ENCODE measurements around the gene ELP5.

ELP5 gene

DNA sequence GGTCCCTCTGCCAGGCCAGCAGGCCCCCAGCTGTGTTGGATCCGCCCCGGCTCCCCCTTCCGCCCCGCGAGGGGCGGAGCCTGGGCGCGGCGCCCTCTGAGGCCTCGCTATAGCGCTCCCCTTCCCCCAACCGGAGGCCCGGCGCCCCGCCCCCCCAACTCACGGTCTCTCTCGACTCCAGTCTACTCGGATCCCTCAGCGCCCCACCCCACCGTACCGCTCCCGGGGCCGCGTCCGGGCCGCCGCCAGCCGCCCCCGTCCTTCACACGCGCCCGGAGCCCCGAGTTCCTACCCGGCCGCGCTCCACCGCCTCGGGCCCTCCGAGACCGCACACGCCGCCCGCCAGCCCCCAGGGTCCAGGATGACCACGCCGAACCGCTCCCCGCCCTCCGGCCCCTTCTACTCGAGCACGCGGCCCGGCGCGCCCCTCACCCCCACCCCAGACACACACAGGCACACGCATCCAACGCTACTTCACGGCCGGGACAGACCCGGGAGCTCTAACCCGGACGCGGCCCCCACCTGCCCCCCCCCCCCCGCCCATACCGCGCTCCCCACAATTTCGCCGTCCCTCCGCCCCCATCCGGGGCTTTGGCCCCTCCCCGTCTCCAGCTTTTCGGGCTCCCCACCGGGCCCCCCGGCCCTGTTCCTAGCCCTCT, 14.1 kb upstream of the ELP5 start:
- Histone ChIP-seq H3K14ac (ENCODE audit: low read length) (peak overlapping the region; percentile 95), H3K27me3 (ENCODE audit: insufficient read depth, low read length) (no peaks in the 10 kb centered on the region), H2BK5ac (ENCODE audit: low read depth, low read length, poor library complexity) (peak overlapping the region; percentile 93), H2AFZ (ENCODE audit: insufficient read depth, low read length, poor library complexity) (peak overlapping the region; percentile 68), H3K9ac (ENCODE audit: low read length) (peak overlapping the region; percentile 36), H3K27ac (ENCODE audit: low read depth, low read length) (peak overlapping the region; percentile 89), H3K23ac (ENCODE audit: low read length) (no peak overlapping the region), H3K79me1 (ENCODE audit: low read length) (peaks cover 34% of the 10 kb centered on the region), H3K4ac (ENCODE audit: low read depth, low read length) (peak overlapping the region; percentile 86), H3K4me2 (ENCODE audit: low read length) (peak overlapping the region; percentile 71), H4K8ac (ENCODE audit: low read depth, low read length) (peak overlapping the region; percentile 94), H2BK120ac (ENCODE audit: insufficient read depth, low read length, poor library complexity) (peak overlapping the region; percentile 93), H2AK5ac (ENCODE audit: low read length) (peak overlapping the region; percentile 94), H2BK12ac (ENCODE audit: low read length) (no peak overlapping the region), H3K9me3 (ENCODE audit: insufficient read depth, low read depth, low read length) (peaks cover 4% of the 10 kb centered on the region), H3K79me2 (ENCODE audit: control insufficient read depth, insufficient read depth, low read length, poor library complexity) (peaks cover 36% of the 10 kb centered on the region), H3K4me1 (ENCODE audit: control insufficient read depth in 1 of 2, insufficient read depth in 2 of 2, low read length in 2 of 2) (peaks cover 18 to 31% of the 10 kb centered on the region in 2 experiments), H3K4me3 (ENCODE audit: low read depth, low read length) (peak overlapping the region; percentile 94), H4K12ac (ENCODE audit: low read depth, low read length) (peak overlapping the region; percentile 89), H3K18ac (ENCODE audit: low read length) (peak overlapping the region; percentile 94), H4K91ac (ENCODE audit: low read depth, low read length) (peak overlapping the region; percentile 95), H3K36me3 (ENCODE audit: control insufficient read depth in 1 of 2, insufficient read depth in 2 of 2, low read length in 2 of 2) (peaks cover 25 to 38% of the 10 kb centered on the region in 2 experiments)
- no CpG with 5 or more reads among the region's 73 CpGs for WGBS (ENCODE audit: extremely low coverage, insufficient coverage, insufficient read length)
- peak in 1 of 2 donors; percentile 54 for DNase-seq

DNA sequence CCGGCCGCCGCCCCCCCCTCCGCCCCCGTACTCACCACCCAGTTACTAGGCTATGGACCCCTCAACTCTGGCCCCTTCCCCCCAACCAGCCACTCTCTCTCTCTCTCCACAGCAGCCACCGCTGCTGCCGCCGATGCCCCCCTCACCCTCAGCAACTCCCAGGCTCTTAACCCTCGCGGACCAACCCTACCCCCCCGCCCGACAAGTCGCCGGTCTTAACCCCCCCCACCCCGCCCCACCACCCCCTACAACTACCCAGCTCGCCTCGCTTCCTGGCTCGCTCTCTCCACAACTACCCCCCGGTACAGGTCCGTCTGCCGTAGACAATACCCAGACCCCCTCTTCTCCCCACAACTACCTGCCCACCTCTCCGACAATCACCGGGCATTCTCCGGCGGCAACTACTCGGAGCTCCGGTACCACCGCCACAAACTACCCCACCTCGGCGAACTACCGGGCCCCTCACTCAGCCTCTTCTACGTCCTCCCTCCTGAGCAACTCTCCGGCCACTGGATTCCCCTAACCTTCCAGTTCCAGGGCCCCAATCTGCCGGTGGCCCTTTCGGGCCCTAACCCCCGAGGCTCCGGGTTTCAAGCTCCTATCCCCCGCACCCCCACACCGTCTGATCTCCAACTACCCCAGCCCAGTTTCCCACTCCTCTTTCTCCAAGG, 13.5 kb upstream of the ELP5 start:
- no peak for DNase-seq
- Histone ChIP-seq H2AK5ac (ENCODE audit: low read length) (peak overlapping the region; percentile 96), H3K4me2 (ENCODE audit: low read length) (peak overlapping the region; percentile 52), H4K91ac (ENCODE audit: low read depth, low read length) (peak overlapping the region; percentile 99), H3K27me3 (ENCODE audit: insufficient read depth, low read length) (no peaks in the 10 kb centered on the region), H4K8ac (ENCODE audit: low read depth, low read length) (peak overlapping the region; percentile 85), H2AFZ (ENCODE audit: insufficient read depth, low read length, poor library complexity) (peak overlapping the region; percentile 37), H4K12ac (ENCODE audit: low read depth, low read length) (peak overlapping the region; percentile 89), H3K79me1 (ENCODE audit: low read length) (peaks cover 38% of the 10 kb centered on the region), H3K9me3 (ENCODE audit: insufficient read depth, low read depth, low read length) (peaks cover 4% of the 10 kb centered on the region), H3K36me3 (ENCODE audit: control insufficient read depth in 1 of 2, insufficient read depth in 2 of 2, low read length in 2 of 2) (peaks cover 25 to 38% of the 10 kb centered on the region in 2 experiments), H3K9ac (ENCODE audit: low read length) (peak overlapping the region; percentile 99), H2BK5ac (ENCODE audit: low read depth, low read length, poor library complexity) (peak overlapping the region; percentile 95), H3K14ac (ENCODE audit: low read length) (peak overlapping the region; percentile 96), H3K23ac (ENCODE audit: low read length) (no peak overlapping the region), H2BK12ac (ENCODE audit: low read length) (peak overlapping the region; percentile 29), H3K4me3 (ENCODE audit: low read depth, low read length) (peak overlapping the region; percentile 94), H3K4me1 (ENCODE audit: control insufficient read depth in 1 of 2, insufficient read depth in 2 of 2, low read length in 2 of 2) (peaks cover 18 to 29% of the 10 kb centered on the region in 2 experiments), H3K27ac (ENCODE audit: low read depth, low read length) (peak overlapping the region; percentile 89), H2BK120ac (ENCODE audit: insufficient read depth, low read length, poor library complexity) (peak overlapping the region; percentile 95), H3K79me2 (ENCODE audit: control insufficient read depth, insufficient read depth, low read length, poor library complexity) (peaks cover 35% of the 10 kb centered on the region), H3K18ac (ENCODE audit: low read length) (peak overlapping the region; percentile 94), H3K4ac (ENCODE audit: low read depth, low read length) (peak overlapping the region; percentile 100)
- WGBS (ENCODE audit: extremely low coverage, insufficient coverage, insufficient read length) = no CpG with 5 or more reads among the region's 39 CpGs

DNA sequence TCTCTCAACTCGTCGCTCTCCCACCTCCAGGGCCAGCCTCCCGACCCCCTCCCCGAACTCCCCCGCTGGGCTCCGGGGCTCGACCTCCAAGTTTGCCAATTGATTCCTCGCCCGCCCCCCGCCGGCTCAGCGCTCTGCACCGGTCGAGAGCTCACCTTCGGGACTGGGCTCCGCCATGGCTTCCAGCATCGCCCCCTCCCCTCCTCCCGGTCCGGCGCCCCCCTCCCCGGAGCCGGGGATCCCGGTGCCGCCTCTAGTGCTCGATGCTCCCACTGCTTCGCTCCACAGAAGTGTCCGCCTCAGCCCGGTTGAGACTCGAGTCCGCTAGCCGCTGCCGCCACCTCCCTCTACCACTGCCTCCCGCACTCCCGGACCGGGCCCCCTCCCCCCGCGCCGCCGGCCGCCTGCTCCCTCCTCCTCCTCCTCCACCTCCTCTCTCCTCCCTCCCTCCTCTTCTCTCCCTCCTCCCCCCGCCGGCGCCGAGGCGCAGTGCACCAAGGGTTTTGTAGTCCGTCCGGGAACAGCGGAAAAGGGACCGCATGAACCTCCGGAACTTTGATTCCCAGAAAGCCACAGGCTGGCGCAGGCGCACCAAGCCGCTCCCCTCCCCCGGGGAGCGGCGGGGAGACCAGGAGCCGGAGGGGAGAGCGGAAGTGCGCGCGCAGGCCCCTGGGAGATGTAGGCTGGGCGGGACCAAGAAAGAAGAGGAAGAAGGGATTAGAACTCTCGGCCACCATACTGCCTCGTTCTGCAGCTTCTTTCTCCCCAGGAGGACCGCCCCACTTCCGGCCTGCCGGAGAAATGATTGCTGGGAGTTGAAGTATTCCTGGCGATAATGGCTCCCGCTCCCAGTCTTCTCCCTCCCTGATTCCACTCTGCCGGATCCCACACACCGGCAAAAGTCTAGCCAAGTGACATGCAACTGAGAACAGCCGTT, 12.7 kb upstream of the ELP5 start, which contains the start of gene PHF23:
PHF23 (minus strand) TSS at position 367 of the 937 bp plus-strand sequence; CDS start at position 189, 178 bp downstream.
- H3K27me3 ChIP-seq (ENCODE audit: insufficient read depth, low read length) = no peaks in the 10 kb centered on the region

DNA sequence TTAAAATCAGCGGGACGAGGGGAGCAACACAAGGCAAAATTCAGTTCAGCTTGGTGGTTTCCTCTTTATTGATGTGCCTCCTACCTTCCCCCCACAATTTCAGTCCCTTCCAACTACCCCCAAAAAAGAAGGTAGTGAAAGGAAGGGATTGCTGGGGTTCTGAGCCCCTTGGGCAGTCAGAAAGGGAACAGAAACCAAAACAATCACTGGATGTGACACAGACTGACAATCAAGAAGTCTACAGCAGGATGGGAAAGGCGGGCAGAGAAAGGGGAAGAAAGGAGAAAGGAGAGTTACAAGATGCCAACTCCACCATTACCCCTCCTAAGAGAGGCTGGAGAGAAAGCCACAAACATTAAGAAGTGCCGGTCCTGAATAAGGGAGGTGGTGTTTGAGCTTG, 11.6 kb upstream of the ELP5 start:
- Histone ChIP-seq H4K8ac (ENCODE audit: low read depth, low read length) (no peak overlapping the region), H3K14ac (ENCODE audit: low read length) (no peak overlapping the region), H2BK12ac (ENCODE audit: low read length) (no peak overlapping the region), H4K91ac (ENCODE audit: low read depth, low read length) (no peak overlapping the region), H3K18ac (ENCODE audit: low read length) (no peak overlapping the region), H3K4me2 (ENCODE audit: low read length) (peak overlapping the region; percentile 92), H3K27ac (ENCODE audit: low read depth, low read length) (no peak overlapping the region), H2AFZ (ENCODE audit: insufficient read depth, low read length, poor library complexity) (no peak overlapping the region), H3K23ac (ENCODE audit: low read length) (no peak overlapping the region), H3K79me1 (ENCODE audit: low read length) (peaks cover 27% of the 10 kb centered on the region), H3K4ac (ENCODE audit: low read depth, low read length) (peak overlapping the region; percentile 44), H3K9ac (ENCODE audit: low read length) (no peak overlapping the region), H3K27me3 (ENCODE audit: insufficient read depth, low read length) (no peaks in the 10 kb centered on the region), H3K4me1 (ENCODE audit: control insufficient read depth in 1 of 2, insufficient read depth in 2 of 2, low read length in 2 of 2) (peaks cover 16 to 21% of the 10 kb centered on the region in 2 experiments), H4K12ac (ENCODE audit: low read depth, low read length) (no peak overlapping the region), H2AK5ac (ENCODE audit: low read length) (no peak overlapping the region), H2BK5ac (ENCODE audit: low read depth, low read length, poor library complexity) (no peak overlapping the region), H3K9me3 (ENCODE audit: insufficient read depth, low read depth, low read length) (peaks cover 4% of the 10 kb centered on the region), H2BK120ac (ENCODE audit: insufficient read depth, low read length, poor library complexity) (no peak overlapping the region), H3K4me3 (ENCODE audit: low read depth, low read length) (no peak overlapping the region), H3K36me3 (ENCODE audit: control insufficient read depth in 1 of 2, insufficient read depth in 2 of 2, low read length in 2 of 2) (peaks cover 27 to 41% of the 10 kb centered on the region in 2 experiments), H3K79me2 (ENCODE audit: control insufficient read depth, insufficient read depth, low read length, poor library complexity) (peaks cover 26% of the 10 kb centered on the region)
- WGBS (ENCODE audit: extremely low coverage, insufficient coverage, insufficient read length) = no CpG with 5 or more reads among the region's 4 CpGs
- DNase-seq = no peak

More for the DNA sequence above, 12.7 kb upstream of the ELP5 start, which contains the start of gene PHF23:
- H2BK5ac ChIP-seq (ENCODE audit: low read depth, low read length, poor library complexity) = peak within 1 kb of the TSS; percentile 95
- peak within 1 kb of the TSS; percentile 99 for H4K91ac ChIP-seq (ENCODE audit: low read depth, low read length)
- H3K4me2 ChIP-seq (ENCODE audit: low read length) = peak within 1 kb of the TSS; percentile 61
- peak within 1 kb of the TSS; percentile 29 for H2BK12ac ChIP-seq (ENCODE audit: low read length)
- peaks cover 29 to 44% of the 10 kb centered on the region in 2 experiments for H3K36me3 ChIP-seq (ENCODE audit: control insufficient read depth in 1 of 2, insufficient read depth in 2 of 2, low read length in 2 of 2)
- peak within 1 kb of the TSS; percentile 53 for H2AFZ ChIP-seq (ENCODE audit: insufficient read depth, low read length, poor library complexity)
- no peak within 1 kb of the TSS for H3K23ac ChIP-seq (ENCODE audit: low read length)
- H4K12ac ChIP-seq (ENCODE audit: low read depth, low read length) = peak within 1 kb of the TSS; percentile 89
- H3K9me3 ChIP-seq (ENCODE audit: insufficient read depth, low read depth, low read length) = peaks cover 4% of the 10 kb centered on the region
- WGBS (ENCODE audit: extremely low coverage, insufficient coverage, insufficient read length) = no CpG with 5 or more reads among the region's 72 CpGs
- H3K4me1 ChIP-seq (ENCODE audit: control insufficient read depth in 1 of 2, insufficient read depth in 2 of 2, low read length in 2 of 2) = peaks cover 18 to 29% of the 10 kb centered on the region in 2 experiments
- H3K14ac ChIP-seq (ENCODE audit: low read length) = peak within 1 kb of the TSS; percentile 96
- H3K9ac ChIP-seq (ENCODE audit: low read length) = peak within 1 kb of the TSS; percentile 99
- H3K18ac ChIP-seq (ENCODE audit: low read length) = peak within 1 kb of the TSS; percentile 94
- peak within 1 kb of the TSS; percentile 89 for H3K27ac ChIP-seq (ENCODE audit: low read depth, low read length)
- peak within 1 kb of the TSS; percentile 94 for H3K4me3 ChIP-seq (ENCODE audit: low read depth, low read length)
- peaks cover 30% of the 10 kb centered on the region for H3K79me1 ChIP-seq (ENCODE audit: low read length)
- H2BK120ac ChIP-seq (ENCODE audit: insufficient read depth, low read length, poor library complexity) = peak within 1 kb of the TSS; percentile 95
- peaks cover 29% of the 10 kb centered on the region for H3K79me2 ChIP-seq (ENCODE audit: control insufficient read depth, insufficient read depth, low read length, poor library complexity)
- H3K4ac ChIP-seq (ENCODE audit: low read depth, low read length) = peak within 1 kb of the TSS; percentile 100
- DNase-seq = peak; percentile 99 to 100
- peak within 1 kb of the TSS; percentile 85 for H4K8ac ChIP-seq (ENCODE audit: low read depth, low read length)
- H2AK5ac ChIP-seq (ENCODE audit: low read length) = peak within 1 kb of the TSS; percentile 96

Data from trophoblast cell (in vitro differentiated cells and primary cell).